Stomach smooth muscle (tissue), 2 donors: ENCODE measurements around the gene SKIC8.

Experiments
- H3K27ac ChIP-seq: one replicate; pipeline ENCODE4 v1.7.0; 2013; ENCODE audit warnings: mild to moderate bottlenecking, low read length, inconsistent platforms
- H3K27me3 ChIP-seq, 2 donors: one replicate each; pipeline ENCODE4 v1.7.0; 2013; ENCODE audit warnings: low read length in 2 of 2; ENCODE audit not compliant: insufficient read depth in 2 of 2, control insufficient read depth in 1 of 2
- H3K36me3 ChIP-seq, 2 donors: one replicate each; pipeline ENCODE4 v1.7.0; 2013; ENCODE audit warnings: low read length in 2 of 2; ENCODE audit not compliant: control insufficient read depth in 2 of 2, insufficient read depth in 2 of 2
- H3K4me1 ChIP-seq: one replicate; pipeline ENCODE4 v1.7.0; 2013; ENCODE audit warnings: low read length; ENCODE audit not compliant: control insufficient read depth, insufficient read depth
- H3K4me3 ChIP-seq, 2 donors: one replicate each; pipeline ENCODE4 v1.7.0; 2013; ENCODE audit warnings: low read length in 2 of 2
- H3K9ac ChIP-seq, 2 donors: one replicate each; pipeline ENCODE4 v1.7.0; 2013; ENCODE audit warnings: low read length in 2 of 2, mild to moderate bottlenecking in 1 of 2
- H3K9me3 ChIP-seq, 2 donors: one replicate each; pipeline ENCODE4 v1.7.0; 2013; ENCODE audit warnings: low read length in 2 of 2; ENCODE audit not compliant: control insufficient read depth in 2 of 2
- donor health status: healthy.
- donor health status: Pancreatic carcinoma.

SKIC8 gene

DNA sequence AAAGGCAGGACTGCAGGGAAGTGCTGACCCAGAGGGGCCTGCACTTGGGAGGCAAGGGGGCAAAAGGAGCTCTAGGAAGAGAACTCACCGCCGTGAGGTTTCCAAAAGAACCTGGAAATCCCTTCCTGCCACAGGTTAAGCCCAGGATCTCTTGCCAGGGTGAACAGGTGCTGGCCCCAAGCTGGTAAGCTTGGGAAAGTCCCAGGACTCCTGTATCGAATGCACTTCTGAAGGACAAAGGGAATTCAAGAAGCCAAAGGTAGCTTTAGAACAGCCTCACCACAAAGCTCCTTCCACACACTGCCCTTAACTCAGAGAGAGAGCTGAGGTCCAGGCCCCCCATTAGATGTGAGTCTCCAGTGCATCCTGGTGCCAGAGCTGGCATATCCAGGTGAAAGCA is 11.9 kb upstream of the SKIC8 start:
- H3K27me3 ChIP-seq = peaks cover 0 to 4% of the 10 kb centered on the region in 2 donors

DNA sequence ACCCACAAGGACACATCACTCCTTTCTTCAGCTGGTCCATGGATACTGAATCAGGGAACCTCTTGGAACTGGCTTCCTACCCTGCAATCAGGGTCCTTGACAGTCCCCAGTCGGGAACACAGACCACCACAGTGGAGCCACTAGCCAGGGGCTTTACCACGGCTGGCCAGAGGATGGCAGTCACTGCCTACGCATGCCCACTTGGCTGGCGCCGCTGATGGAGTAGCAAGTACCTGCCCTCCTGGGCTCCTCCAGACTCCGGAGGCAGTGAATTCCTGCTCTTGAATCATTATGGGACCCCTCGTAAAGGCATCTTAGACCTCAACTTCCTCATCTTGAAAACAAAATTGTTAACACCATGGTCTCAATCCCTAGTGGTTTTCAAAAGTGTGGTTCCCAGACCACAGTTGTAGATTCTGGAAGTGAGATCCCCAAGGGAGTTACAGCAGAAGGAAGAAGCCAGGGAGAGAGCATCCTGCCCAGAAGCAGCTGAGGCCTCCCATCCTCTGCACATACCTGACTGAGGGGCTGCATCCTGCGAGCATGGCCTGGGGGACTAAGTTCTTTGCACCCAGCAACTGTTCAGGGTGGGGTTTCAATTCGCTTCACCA is 9.1 kb upstream of the SKIC8 start:
- H3K9me3 ChIP-seq = no peaks in the 10 kb centered on the region
- no peaks in the 10 kb centered on the region for H3K36me3 ChIP-seq
- no peak overlapping the region for H3K4me3 ChIP-seq
- H3K27ac ChIP-seq = no peak overlapping the region
- H3K27me3 ChIP-seq = peaks cover 8 to 9% of the 10 kb centered on the region in 2 donors
- H3K4me1 ChIP-seq = peaks cover 4% of the 10 kb centered on the region
- H3K9ac ChIP-seq = no peak overlapping the region

More for the DNA sequence above, 11.9 kb upstream of the SKIC8 start:
- Histone ChIP-seq H3K27ac (no peak overlapping the region), H3K9me3 (no peaks in the 10 kb centered on the region), H3K9ac (no peak overlapping the region), H3K4me3 (no peak overlapping the region), H3K36me3 (no peaks in the 10 kb centered on the region), H3K4me1 (peaks cover 4% of the 10 kb centered on the region)

DNA sequence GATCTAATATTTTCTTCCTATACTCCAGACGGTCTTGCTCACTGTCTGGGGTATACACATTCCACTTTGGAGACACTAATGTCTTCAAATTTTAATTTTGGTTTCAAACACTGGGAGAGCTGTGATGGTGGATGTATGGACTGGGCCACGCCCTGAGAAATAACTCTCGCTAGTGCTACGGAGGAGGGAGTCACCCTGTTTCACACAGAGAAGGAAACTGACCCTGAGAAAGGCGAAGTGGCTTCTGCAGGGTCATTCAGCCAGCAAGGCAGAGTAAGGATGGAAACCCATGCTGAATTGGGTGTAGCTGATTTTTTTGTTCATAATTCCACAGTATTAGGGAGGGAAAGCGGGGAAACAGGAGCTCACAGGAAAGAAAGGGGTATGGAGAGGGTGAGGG is 8.6 kb upstream of the SKIC8 start:
- Histone ChIP-seq H3K4me1 (peaks cover 4% of the 10 kb centered on the region), H3K9ac (no peak overlapping the region), H3K27me3 (peaks cover 8 to 9% of the 10 kb centered on the region in 2 donors), H3K4me3 (no peak overlapping the region), H3K36me3 (no peaks in the 10 kb centered on the region), H3K27ac (no peak overlapping the region), H3K9me3 (no peaks in the 10 kb centered on the region)

- Histone ChIP-seq H3K27ac (no peak overlapping the region), H3K9ac (no peak overlapping the region)
Observed at GRCh38 chr15:78306176-78306774, 6.9 kb upstream of the SKIC8 start.

DNA sequence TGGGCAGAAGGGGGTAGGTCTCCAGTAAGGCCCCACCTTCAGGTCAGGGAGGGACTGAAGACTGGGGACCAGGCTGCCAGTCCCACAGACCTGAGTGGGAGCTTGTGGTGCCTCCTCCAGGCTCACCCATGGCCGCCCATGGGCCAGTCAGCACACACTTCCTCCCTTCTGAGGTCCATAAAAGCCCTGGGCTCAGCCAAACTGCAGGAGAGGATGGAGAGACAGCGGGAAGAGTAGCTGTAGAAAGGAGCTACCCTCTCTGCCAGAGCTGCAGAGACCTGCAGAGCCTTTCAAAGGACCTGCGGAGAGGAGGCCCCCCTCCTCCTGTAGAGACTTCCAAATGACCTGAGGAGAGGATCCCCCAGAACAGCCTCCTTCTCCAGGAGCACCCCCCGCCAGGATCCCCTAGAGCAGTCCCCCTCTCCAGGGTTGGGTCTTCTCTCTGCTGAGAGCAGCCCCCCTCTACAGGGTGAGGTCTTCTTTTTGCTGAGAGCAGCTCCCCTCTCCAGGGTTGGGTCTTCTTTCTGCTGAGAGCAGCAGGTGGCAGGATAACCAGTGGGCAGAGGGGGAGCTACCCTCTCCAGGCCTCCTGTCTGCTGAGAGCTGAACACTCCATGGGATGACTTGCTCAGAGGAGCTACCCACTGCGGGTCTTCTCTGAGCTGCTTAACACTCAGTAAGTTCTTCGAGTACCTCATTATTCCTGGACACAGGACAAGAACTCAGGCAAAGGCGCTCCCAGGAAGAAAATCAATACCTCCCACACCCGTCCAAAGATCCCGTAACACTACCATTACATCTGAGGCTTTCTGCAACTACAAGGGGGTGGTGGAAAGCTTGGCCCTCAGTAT is 5.0 kb upstream of the SKIC8 start:
- H3K4me3 ChIP-seq = no peak overlapping the region
- no peaks in the 10 kb centered on the region for H3K36me3 ChIP-seq

More at GRCh38 chr15:78306176-78306774, 6.9 kb upstream of the SKIC8 start:
- Histone ChIP-seq H3K36me3 (no peaks in the 10 kb centered on the region), H3K9me3 (no peaks in the 10 kb centered on the region), H3K27me3 (peaks cover 8 to 9% of the 10 kb centered on the region in 2 donors), H3K4me3 (no peak overlapping the region), H3K4me1 (peaks cover 4% of the 10 kb centered on the region)

GRCh38 chr15:78302579-78303312 is 3.3 kb upstream of the SKIC8 start:
- Histone ChIP-seq H3K9ac (no peak overlapping the region), H3K9me3 (no peaks in the 10 kb centered on the region), H3K27me3 (peaks cover 4 to 9% of the 10 kb centered on the region in 2 donors), H3K36me3 (no peaks in the 10 kb centered on the region), H3K27ac (no peak overlapping the region), H3K4me3 (no peak overlapping the region), H3K4me1 (peaks cover 7% of the 10 kb centered on the region)

More for the DNA sequence above, 5.0 kb upstream of the SKIC8 start:
- Histone ChIP-seq H3K9ac (no peak overlapping the region), H3K27ac (no peak overlapping the region), H3K9me3 (no peaks in the 10 kb centered on the region), H3K4me1 (peaks cover 4% of the 10 kb centered on the region), H3K27me3 (peaks cover 8 to 9% of the 10 kb centered on the region in 2 donors)

- Histone ChIP-seq H3K4me1 (peaks cover 7% of the 10 kb centered on the region), H3K4me3 (no peak overlapping the region), H3K36me3 (no peaks in the 10 kb centered on the region), H3K9ac (no peak overlapping the region), H3K27ac (no peak overlapping the region), H3K27me3 (peaks cover 4 to 9% of the 10 kb centered on the region in 2 donors), H3K9me3 (no peaks in the 10 kb centered on the region)
Observed at GRCh38 chr15:78301828-78302227, 2.4 kb upstream of the SKIC8 start.

GRCh38 chr15:78301326-78301725 is 1.9 kb upstream of the SKIC8 start:
- Histone ChIP-seq H3K9ac (no peak overlapping the region), H3K9me3 (no peaks in the 10 kb centered on the region), H3K27me3 (peaks cover 4 to 9% of the 10 kb centered on the region in 2 donors), H3K4me3 (no peak overlapping the region), H3K36me3 (no peaks in the 10 kb centered on the region), H3K4me1 (peaks cover 7% of the 10 kb centered on the region), H3K27ac (no peak overlapping the region)

DNA sequence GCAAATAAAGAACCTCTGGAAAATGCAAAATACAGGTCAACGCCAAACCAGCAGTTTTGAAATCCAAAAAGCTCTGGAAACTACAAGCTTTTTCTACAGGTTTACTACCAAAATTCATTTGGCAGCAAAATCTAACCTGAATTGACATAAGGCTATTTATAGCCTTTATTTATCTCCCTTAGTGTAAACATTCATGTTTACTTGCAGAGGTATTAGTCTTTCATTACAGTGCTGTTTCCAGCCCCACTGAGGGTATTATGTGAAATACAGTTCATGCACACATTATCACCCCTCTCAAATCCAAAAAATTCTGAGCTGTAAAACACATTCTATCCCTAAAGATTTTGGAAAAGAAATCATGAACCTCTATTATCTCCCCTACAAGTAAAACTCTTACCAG is 7.2 kb downstream of the SKIC8 start:
- Histone ChIP-seq H3K27me3 (no peaks in the 10 kb centered on the region), H3K9me3 (no peaks in the 10 kb centered on the region), H3K27ac (no peak overlapping the region), H3K4me1 (no peaks in the 10 kb centered on the region), H3K4me3 (no peak overlapping the region), H3K36me3 (peaks cover 17 to 44% of the 10 kb centered on the region in 2 donors), H3K9ac (no peak overlapping the region)

GRCh38 chr15:78291698-78292097 is 7.7 kb downstream of the SKIC8 start:
- H3K36me3 ChIP-seq = peaks cover 21 to 46% of the 10 kb centered on the region in 2 donors
- no peak overlapping the region for H3K9ac ChIP-seq
- H3K27ac ChIP-seq = no peak overlapping the region
- H3K4me1 ChIP-seq = no peaks in the 10 kb centered on the region
- no peaks in the 10 kb centered on the region for H3K9me3 ChIP-seq
- no peaks in the 10 kb centered on the region for H3K27me3 ChIP-seq
- no peak overlapping the region for H3K4me3 ChIP-seq
